Tongue (tissue), 2 donors: ENCODE measurements around the gene SCT. TPM values are rescaled to one million over a fixed set of nuclear protein-coding genes. Genes with fewer than 3 reads are reported as not detected.

Experiments used
- DNase-seq: peaks from one replicate; pipeline ENCODE4 v3.0.0-alpha.2; 2015
- total RNA-seq: library from RNA; depleted of rRNA; stranded (reverse); fragments of >200 nt; gene quantifications from one replicate; pipeline ENCODE4 v1.2.3, GENCODE V29; 2014

Gene SCT
- total RNA-seq, 1 donor from 2014 or later, result 21.6 TPM

GRCh38 chr11:643849-644738 is 17.1 kb upstream of the SCT start:
- DNase-seq, result no peak

- no peak for DNase-seq
These were observed 16.4 kb upstream of the SCT start for GRCh38 chr11:643366-643765.

GRCh38 chr11:641806-642370 is 14.9 kb upstream of the SCT start:
- no peak for DNase-seq

GRCh38 chr11:640021-640706 is 13.2 kb upstream of the SCT start:
- DNase-seq, result no peak

- no peak for DNase-seq
These were observed 12.5 kb upstream of the SCT start for GRCh38 chr11:639332-639955.

- DNase-seq, result no peak
These were observed 11.8 kb upstream of the SCT start for GRCh38 chr11:638631-639331.

GRCh38 chr11:637593-638521 is 10.9 kb upstream of the SCT start:
- no peak for DNase-seq

GRCh38 chr11:637333-637592 is 10.3 kb upstream of the SCT start:
- no peak for DNase-seq

GRCh38 chr11:636511-637332 is 9.7 kb upstream of the SCT start, which contains the start of gene DRD4:
TSS of gene DRD4 (plus strand) at chr11:637269. CDS start at chr11:637305, 36 bp downstream.
- DNase-seq, result no peak

GRCh38 chr11:635945-636510 is 9.0 kb upstream of the SCT start:
- DNase-seq, result no peak

- DNase-seq, result no peak
These were observed 3.9 kb upstream of the SCT start for GRCh38 chr11:630871-631270.

GRCh38 chr11:629237-629583 is 2.2 kb upstream of the SCT start:
- peak; percentile 55 for DNase-seq

GRCh38 chr11:628056-628455 is 1.1 kb upstream of the SCT start:
- DNase-seq, result no peak

- no peak for DNase-seq
These were observed 261 bp upstream of the SCT start for GRCh38 chr11:627308-627576.

- no peak for DNase-seq
These were observed 1.2 kb downstream of the SCT start for GRCh38 chr11:625636-626268.

GRCh38 chr11:624705-625635 is 2.0 kb downstream of the SCT start, which contains the start of gene CDHR5:
TSS of gene CDHR5 (minus strand) at chr11:624955. CDS start at chr11:624902, 53 bp downstream.
- DNase-seq, result no peak

- DNase-seq, result no peak
These were observed 2.8 kb downstream of the SCT start for GRCh38 chr11:623999-624704.

- no peak for DNase-seq
These were observed 3.6 kb downstream of the SCT start for GRCh38 chr11:623349-623869.
